ENCODE results near the gene DLGAP4. TPM values are rescaled to one million over a fixed set of nuclear protein-coding genes. Genes with fewer than 3 reads are reported as not detected.

The DLGAP4 gene
- total and polyA plus RNA-seq, 9 of the 15 experiments (the other 6 are each of a cell fraction or from before 2014, with no cell fraction given), result 0.31 to 34.1 (median 4.5) TPM

DNA sequence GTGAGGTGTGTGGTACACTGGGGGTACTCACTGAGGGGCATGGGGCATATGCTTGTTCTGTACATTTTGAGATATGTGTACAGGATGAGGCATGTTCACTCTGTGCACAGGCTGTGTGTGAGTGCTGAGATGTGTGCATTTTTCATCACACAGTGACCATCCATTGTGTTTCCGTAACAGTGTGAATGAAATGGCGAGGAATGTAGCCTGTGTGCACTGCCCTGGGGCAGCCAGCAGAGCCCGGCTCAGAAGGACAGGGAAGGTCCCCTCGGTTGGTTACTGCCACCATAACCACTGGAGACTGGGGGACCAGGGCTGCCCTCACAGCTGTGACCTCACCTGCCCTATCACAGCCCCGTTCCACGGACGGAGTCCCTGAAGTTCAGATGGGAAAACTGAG is 129.0 kb downstream of the DLGAP4 start (continued):
- TF ChIP-seq, protein P1, sequence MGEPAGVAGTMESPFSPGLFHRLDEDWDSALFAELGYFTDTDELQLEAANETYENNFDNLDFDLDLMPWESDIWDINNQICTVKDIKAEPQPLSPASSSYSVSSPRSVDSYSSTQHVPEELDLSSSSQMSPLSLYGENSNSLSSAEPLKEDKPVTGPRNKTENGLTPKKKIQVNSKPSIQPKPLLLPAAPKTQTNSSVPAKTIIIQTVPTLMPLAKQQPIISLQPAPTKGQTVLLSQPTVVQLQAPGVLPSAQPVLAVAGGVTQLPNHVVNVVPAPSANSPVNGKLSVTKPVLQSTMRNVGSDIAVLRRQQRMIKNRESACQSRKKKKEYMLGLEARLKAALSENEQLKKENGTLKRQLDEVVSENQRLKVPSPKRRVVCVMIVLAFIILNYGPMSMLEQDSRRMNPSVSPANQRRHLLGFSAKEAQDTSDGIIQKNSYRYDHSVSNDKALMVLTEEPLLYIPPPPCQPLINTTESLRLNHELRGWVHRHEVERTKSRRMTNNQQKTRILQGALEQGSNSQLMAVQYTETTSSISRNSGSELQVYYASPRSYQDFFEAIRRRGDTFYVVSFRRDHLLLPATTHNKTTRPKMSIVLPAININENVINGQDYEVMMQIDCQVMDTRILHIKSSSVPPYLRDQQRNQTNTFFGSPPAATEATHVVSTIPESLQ (CRISPR knock-in tag; IDR thresholded peaks at IDR 0.05), result no peak
- no peak for TF ChIP-seq TFAM (CRISPR knock-in tag; conservative IDR thresholded peaks at IDR 0.05)
- TF ChIP-seq, protein P2, sequence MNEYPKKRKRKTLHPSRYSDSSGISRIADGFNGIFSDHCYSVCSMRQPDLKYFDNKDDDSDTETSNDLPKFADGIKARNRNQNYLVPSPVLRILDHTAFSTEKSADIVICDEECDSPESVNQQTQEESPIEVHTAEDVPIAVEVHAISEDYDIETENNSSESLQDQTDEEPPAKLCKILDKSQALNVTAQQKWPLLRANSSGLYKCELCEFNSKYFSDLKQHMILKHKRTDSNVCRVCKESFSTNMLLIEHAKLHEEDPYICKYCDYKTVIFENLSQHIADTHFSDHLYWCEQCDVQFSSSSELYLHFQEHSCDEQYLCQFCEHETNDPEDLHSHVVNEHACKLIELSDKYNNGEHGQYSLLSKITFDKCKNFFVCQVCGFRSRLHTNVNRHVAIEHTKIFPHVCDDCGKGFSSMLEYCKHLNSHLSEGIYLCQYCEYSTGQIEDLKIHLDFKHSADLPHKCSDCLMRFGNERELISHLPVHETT (CRISPR knock-in tag; conservative IDR thresholded peaks at IDR 0.05 in 1 of 2, IDR thresholded peaks at IDR 0.05 in 1 of 2), result no peak
- no peak for TF ChIP-seq TRIM28 (IDR thresholded peaks at IDR 0.05)
- no peak for TF ChIP-seq HEY1 (CRISPR knock-in tag; IDR thresholded peaks at IDR 0.05; ENCODE audit: borderline replicate concordance)
- TF ChIP-seq NEUROD1 (IDR thresholded peaks at IDR 0.05; ENCODE audit: borderline replicate concordance, low read depth, low read length, partially characterized antibody), result no peak
- TF ChIP-seq MAFK (IDR thresholded peaks at IDR 0.05; ENCODE audit: low read length), result no peak
- TF ChIP-seq ZNF586 (CRISPR knock-in tag; conservative IDR thresholded peaks at IDR 0.05), result no peak

Data from K562 (cell line).